Measurements from ENCODE around the gene RNU1-1. TPM values are rescaled to one million over a fixed set of nuclear protein-coding genes. Genes with fewer than 3 reads are reported as not detected.
"Not testable (repeated sequence)": the region's sequence is repeated elsewhere in the genome, so short reads cannot be mapped to it uniquely, and the experiment has no call there.

The RNU1-1 gene
- total RNA-seq, 4 donors from 2014 or later: under 0.01 TPM

DNA sequence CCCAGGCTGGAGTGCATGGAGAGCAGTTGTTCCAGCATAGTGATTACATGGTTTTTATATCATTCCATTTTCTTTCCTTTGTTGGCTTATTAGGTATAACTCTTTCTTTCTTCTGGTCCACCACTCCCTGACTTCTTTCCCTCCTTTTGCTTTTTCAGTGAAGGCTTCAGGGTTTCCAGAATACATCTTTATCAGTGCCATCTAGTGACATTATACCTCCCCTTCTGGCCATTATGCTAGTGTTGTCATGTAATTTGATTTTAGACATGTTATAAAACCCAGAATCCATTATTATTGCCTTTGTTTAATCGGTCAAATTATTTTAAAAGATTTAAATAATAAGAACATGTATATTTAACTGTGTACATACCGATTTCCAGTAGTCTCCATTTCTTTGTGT lies 10.6 kb downstream of the RNU1-1 start:
- DNase-seq (ENCODE audit: low spot score) (no peak), ATAC-seq (ENCODE audit: low FRiP score) (no peak)
- TF ChIP-seq, protein P1, sequence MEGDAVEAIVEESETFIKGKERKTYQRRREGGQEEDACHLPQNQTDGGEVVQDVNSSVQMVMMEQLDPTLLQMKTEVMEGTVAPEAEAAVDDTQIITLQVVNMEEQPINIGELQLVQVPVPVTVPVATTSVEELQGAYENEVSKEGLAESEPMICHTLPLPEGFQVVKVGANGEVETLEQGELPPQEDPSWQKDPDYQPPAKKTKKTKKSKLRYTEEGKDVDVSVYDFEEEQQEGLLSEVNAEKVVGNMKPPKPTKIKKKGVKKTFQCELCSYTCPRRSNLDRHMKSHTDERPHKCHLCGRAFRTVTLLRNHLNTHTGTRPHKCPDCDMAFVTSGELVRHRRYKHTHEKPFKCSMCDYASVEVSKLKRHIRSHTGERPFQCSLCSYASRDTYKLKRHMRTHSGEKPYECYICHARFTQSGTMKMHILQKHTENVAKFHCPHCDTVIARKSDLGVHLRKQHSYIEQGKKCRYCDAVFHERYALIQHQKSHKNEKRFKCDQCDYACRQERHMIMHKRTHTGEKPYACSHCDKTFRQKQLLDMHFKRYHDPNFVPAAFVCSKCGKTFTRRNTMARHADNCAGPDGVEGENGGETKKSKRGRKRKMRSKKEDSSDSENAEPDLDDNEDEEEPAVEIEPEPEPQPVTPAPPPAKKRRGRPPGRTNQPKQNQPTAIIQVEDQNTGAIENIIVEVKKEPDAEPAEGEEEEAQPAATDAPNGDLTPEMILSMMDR (IDR thresholded peaks at IDR 0.05): no peak

DNA sequence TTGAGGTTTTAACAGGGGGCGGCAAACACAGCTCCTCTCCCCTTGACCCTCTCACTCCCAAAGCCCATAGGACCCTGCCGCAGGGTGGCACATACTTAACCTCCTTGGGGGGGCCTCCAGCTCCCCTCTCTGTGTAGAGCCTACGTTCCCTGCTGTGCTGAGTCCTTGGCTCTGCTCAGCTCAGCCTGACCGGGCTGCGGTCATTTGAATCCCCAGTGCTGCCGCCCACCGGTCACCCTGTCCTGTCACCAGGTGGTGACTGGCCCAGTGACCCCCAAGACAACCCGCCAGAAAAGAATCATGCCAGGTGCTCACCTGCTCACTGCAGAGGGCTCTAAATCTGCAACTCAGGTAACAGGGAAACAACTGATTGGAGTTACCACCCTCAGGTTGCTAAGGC lies 12.6 kb downstream of the RNU1-1 start:
- DNase-seq (ENCODE audit: low spot score); ATAC-seq (ENCODE audit: low FRiP score): not testable (repeated sequence)

DNA sequence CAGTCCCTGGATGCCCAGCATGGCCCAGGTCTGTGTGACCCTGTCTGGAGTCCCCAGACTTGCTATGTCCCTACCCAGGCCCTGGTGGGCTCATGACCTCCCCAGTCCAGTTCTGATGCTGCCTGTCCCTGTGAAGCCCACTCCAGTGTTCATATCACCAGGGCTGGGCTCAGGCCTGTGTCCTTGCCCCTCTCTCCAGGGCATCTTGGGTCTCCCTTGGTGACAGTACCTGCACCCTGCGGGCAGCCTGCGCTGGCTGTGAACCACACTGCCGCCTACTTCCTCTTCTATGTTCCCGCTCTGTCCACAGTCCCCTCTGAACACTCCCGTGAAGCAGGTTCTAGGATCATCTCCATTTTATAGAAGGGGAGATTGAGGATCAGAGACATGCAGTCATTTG lies 13.1 kb downstream of the RNU1-1 start:
- ATAC-seq (ENCODE audit: low FRiP score); DNase-seq (ENCODE audit: low spot score): not testable (repeated sequence)

DNA sequence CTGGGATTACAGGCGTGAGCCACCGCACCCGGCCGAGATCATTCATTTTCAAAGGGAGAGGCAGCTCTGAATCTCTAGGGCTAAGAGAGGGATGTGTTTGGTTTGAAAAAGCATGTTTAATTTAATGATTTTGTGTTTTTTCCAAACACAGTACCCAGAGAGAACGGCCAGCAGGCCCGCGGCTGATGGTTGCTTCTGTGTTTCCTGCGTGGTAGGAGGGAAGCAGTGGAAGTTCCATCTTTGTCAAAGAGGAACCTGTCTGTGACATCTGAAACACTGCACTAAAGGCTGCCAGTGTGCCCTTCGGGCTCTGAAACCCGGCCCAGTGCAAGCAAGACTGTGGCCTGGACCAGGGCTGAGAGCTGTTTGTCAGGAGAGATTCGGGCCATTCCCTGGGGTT lies 13.6 kb downstream of the RNU1-1 start:
- DNase-seq (ENCODE audit: low spot score); ATAC-seq (ENCODE audit: low FRiP score): not testable (repeated sequence)

DNA sequence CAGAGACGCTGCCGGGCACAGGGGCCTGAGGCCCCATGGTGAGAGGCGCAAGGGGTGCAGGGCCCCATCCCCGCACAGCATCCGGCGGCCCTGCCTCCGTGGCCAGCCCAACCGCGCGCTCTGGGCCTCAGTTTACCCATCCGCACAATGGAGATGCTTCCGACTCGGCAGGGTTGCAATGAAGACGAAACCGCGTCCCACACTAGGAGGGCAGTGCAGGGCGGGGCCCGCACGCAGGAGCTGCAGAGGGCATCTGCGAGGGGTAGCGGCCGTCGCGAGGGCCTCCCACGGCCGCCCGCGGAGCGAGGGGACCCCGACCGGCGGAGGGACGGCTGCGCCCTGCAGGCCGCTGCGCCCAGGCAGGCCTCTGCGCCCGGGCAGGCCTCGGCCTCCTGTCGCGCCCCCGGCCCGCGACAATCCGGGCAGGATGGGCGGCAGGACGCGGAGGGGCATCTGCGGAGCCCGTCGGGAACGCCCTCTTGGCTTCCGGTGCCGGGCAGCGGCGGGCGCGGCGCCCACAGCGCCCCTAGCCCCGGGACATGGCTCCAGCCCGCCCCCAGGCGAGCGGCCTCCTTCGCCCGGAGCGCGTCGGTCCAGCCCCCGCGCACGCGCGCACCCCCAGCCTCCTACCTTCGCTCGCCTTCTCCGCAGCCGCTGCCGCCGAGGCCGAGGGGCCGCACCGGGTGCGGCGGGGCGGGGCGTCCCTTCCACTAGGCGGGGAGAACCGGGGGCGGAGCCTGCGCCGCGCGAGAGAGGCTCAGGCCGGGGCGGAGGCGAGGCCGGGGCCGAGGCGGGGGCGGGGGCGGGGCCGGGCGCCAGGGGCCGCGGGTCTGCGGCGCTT lies 15.3 kb downstream of the RNU1-1 start:
- ATAC-seq (ENCODE audit: low FRiP score) (peak; percentile 94), DNase-seq (ENCODE audit: low spot score) (peak; percentile 55)
- TF ChIP-seq, protein P1 (IDR thresholded peaks at IDR 0.05): no peak

DNA sequence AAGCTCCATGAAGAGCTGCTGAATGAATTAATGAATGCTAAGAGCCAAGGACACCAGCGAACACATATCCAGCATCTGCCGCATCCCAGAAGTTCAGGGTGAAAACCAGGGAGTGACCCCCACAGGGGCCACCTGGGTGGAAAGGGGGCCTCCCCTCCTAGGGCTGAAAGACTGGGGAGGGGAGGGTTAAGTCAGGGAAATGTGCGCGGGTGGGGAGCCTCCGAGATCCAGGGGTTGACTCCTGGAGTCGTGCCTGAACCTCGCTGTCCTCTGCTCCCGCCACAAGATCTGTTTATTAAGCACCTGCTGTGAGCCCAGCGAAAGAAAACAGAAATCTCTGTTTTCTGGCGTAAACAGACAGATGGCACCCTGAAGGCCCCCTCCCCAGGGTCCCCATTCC lies 16.0 kb downstream of the RNU1-1 start:
- DNase-seq (ENCODE audit: low spot score); ATAC-seq (ENCODE audit: low FRiP score): not testable (repeated sequence)

DNA sequence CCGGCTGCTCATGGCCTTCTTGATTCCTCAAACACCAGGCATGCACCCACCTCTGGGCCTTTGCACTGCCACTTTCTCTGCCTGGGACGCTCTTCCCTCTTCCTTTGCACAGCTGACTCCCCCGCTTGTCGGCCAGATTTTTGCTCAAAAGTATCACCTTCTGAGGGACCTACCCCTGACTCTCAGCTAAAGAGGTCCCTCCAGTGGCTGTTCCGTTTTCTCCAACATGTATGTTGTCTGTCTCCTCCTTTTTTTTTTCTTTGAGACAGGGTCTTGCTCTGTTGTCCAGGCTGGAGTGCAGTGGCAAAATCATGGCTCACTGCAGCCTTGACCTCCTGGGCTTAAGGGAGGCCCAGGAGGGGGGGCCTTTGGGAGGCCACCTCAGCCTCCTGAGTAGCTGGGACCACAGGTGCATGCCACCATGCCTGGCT lies 16.6 kb downstream of the RNU1-1 start:
- ATAC-seq (ENCODE audit: low FRiP score); DNase-seq (ENCODE audit: low spot score): not testable (repeated sequence)

DNA sequence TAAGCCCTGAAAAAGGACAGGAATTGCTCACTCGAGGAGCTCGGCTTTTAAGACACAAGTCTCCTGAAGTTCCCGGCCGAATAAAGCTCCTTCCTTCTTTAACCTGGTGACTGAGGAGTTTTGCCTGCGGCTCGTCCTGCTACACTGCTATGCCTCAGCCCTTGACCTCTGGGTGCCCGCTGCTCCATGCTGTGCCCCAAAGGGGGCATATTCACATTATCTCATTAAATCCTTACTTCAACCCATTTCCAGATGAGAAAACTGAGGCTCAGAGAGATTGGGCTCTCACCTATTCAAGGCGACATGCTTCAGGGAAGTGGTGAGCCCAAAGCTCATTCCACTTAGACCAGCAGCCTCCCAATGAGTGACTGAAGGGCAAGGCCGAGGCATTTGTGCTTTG lies 20.4 kb downstream of the RNU1-1 start:
- not testable (repeated sequence) for DNase-seq (ENCODE audit: low spot score); ATAC-seq (ENCODE audit: low FRiP score)

DNA sequence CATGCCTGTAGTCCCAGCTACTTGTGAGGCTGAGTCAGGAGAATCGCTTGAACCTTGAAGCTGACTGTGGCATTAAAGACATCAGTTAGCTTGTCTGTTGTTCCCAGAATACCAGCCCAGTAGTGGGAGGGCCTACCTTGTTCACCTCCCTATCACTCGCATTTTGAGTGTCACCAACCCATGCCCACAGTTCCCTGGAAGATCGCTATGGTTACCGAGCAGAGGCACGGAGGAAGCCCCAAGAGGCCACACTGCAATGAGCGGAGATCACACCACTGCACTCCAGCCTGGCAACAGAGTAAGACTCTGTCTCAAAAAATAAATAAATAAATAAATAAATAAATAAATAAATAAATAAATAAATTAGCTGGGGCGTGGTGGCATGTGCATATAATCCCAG lies 21.1 kb downstream of the RNU1-1 start:
- ATAC-seq (ENCODE audit: low FRiP score); DNase-seq (ENCODE audit: low spot score): not testable (repeated sequence)

DNA sequence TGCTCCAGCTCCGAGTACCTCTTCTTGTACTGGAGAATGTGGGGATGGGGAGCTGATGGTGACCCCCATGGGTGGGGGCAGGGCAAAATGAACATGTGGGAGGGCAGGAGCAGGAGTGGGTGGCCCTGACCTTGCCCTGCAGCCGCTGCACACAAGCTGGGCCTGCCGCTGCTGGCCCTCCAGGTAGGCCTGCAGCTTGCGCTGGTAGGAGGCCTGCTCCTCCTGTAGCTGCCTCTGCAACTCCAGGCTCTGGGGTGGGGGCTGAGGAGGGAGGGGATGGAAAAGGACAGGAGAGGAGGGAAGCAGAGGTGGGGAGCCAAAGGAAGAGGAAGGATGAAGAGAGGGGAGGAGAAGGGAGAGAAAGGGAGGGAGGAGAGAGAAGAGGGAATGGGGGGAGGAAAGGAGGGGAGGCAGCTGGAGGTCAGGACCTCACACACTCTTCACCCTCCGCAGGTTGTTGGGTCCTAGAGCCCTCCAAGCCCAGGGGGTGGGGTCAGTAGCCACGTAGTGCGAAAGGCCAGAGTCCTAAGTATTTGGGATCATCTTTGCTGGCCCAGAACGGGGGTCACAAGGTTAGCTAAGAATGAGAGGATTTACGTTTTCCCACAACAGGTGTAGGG lies 22.9 kb downstream of the RNU1-1 start:
- no peak for ATAC-seq (ENCODE audit: low FRiP score)
- DNase-seq (ENCODE audit: low spot score): no peak
- TF ChIP-seq, protein P1 (IDR thresholded peaks at IDR 0.05): no peak

DNA sequence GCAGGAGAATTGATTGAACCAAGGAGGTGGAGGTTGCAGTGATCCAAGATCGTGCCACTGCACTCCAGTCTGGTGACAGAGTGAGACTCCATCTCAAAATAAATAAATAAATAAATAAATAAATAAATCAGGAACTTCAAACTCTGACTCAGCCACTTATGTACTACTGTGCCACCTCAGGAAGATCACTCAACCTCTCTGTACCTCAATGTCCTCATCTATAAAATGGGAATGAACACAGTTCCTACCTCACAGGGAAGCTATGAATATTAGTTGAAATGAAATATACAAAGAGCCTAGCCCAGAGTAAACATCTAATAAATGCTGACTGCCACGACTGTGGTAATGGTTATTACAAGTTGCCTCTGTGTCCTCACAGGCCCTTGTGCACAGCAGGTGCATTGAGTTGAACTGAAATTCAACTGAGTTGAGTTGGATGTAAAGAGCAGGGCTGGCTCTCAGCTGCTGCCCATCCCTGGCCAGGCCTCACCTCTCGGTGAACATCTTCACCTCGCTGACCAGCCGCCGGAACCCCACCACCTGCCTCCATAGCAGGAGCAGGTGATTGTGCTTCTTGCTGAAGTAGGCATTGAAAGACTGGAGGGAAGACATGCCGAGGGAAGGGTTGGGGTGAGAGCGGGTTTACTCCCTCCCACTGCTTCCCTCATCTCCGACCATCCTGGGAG lies 24.7 kb downstream of the RNU1-1 start:
- not testable (repeated sequence) for ATAC-seq (ENCODE audit: low FRiP score); DNase-seq (ENCODE audit: low spot score)

DNA sequence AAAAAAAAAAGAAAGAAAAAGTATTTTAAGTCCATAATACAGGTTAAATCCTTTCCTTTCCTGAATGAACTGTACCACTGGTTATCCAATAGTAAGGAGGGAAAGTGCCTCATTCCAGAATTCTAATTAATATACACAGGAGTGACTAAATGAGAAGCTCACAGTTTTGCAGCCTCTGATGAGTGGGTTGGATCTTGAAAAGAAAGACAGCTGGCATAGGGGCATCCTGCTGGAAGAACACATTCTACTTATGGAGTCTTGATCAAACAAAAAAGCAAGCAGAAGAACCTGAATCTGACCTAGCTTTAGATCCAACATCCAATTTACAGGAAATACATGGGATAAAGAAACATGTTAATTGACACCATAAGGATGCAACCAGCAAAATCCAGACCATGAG lies 27.1 kb downstream of the RNU1-1 start:
- not testable (repeated sequence) for DNase-seq (ENCODE audit: low spot score); ATAC-seq (ENCODE audit: low FRiP score)

DNA sequence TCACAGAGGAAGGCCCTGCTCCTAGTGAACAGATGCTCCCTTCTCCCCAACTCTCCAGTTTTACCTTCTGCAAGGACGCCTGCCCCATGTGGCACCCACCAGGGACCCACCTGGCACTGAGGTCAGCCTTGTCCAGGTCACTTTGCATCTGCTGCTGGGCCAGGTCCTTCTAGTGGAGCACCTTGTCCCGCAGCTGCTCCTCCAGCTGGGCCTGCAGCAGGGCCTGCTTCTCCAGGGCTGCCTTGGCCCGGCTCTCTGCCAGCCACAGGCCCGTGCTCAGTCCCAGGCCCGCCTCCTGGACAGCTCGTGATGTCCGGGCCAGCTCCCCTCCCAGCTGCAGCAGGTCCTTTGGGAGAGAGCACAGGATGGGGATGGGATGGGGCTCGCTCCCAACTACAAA lies 27.8 kb downstream of the RNU1-1 start:
- DNase-seq (ENCODE audit: low spot score); ATAC-seq (ENCODE audit: low FRiP score): not testable (repeated sequence)

Measured in omental fat pad (tissue), 4 donors.